ENCODE results near the gene RIC8B.

DNA sequence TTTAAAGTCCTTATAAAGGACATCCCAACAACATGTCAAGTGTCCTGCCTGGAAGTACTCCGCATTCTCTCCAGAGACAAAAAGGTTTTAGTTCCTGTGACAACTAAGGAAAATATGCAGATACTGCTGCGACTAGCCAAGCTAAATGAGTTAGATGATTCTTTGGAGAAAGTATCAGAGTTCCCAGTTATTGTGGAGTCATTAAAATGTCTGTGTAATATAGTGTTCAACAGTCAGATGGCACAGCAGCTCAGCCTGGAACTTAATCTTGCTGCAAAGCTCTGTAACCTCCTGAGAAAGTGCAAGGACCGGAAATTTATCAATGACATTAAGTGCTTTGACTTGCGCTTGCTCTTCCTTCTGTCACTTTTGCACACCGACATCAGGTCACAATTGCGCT, 40.2 kb downstream of the RIC8B start:
- TF ChIP-seq, protein P1, sequence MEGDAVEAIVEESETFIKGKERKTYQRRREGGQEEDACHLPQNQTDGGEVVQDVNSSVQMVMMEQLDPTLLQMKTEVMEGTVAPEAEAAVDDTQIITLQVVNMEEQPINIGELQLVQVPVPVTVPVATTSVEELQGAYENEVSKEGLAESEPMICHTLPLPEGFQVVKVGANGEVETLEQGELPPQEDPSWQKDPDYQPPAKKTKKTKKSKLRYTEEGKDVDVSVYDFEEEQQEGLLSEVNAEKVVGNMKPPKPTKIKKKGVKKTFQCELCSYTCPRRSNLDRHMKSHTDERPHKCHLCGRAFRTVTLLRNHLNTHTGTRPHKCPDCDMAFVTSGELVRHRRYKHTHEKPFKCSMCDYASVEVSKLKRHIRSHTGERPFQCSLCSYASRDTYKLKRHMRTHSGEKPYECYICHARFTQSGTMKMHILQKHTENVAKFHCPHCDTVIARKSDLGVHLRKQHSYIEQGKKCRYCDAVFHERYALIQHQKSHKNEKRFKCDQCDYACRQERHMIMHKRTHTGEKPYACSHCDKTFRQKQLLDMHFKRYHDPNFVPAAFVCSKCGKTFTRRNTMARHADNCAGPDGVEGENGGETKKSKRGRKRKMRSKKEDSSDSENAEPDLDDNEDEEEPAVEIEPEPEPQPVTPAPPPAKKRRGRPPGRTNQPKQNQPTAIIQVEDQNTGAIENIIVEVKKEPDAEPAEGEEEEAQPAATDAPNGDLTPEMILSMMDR (IDR thresholded peaks at IDR 0.05) = no peak
- TF ChIP-seq POLR2A (IDR thresholded peaks at IDR 0.05) = no peak
